Bronchial epithelial cell (primary cell): ENCODE data around the gene CD96. TPM values are rescaled to one million over a fixed set of nuclear protein-coding genes. Genes with fewer than 3 reads are reported as not detected.

Experiments used
- DNase-seq: peaks from one replicate; pipeline ENCODE4 v3.0.0-alpha.2; 2010; ENCODE audit warnings: low read depth
- FAIRE-seq: peaks from 2 replicates; lab custom pipeline; 2011; peaks lifted over from hg19 to GRCh38; lab: Jason Lieb, UNC
- H3K27me3 ChIP-seq: 2 replicates; pipeline ENCODE4 v1.5.1; 2011; ENCODE audit warnings: low read length; ENCODE audit not compliant: control insufficient read depth, insufficient read depth
- H3K36me3 ChIP-seq: 2 replicates; pipeline ENCODE4 v1.5.1; 2011; ENCODE audit warnings: low read length; ENCODE audit not compliant: control insufficient read depth, insufficient read depth
- H3K4me3 ChIP-seq: 2 replicates; pipeline ENCODE4 v1.5.1; 2011; ENCODE audit warnings: mild to moderate bottlenecking, low read depth, low read length, control low read depth
- CTCF ChIP-seq: IDR thresholded peaks from 2 replicates; pipeline ENCODE4 v1.5.1; 2011; ENCODE audit warnings: mild to moderate bottlenecking, moderate library complexity, low read length, control low read depth, inconsistent platforms; ENCODE audit not compliant: insufficient read depth, severe bottlenecking
- total RNA-seq: library from RNA; depleted of rRNA; stranded (reverse); fragments of >200 nt; gene quantifications from 2 replicates; pipeline ENCODE4 v1.2.1, GENCODE V29; 2014

Gene CD96
- total RNA-seq, 1 donor from 2014 or later, result not detected

DNA sequence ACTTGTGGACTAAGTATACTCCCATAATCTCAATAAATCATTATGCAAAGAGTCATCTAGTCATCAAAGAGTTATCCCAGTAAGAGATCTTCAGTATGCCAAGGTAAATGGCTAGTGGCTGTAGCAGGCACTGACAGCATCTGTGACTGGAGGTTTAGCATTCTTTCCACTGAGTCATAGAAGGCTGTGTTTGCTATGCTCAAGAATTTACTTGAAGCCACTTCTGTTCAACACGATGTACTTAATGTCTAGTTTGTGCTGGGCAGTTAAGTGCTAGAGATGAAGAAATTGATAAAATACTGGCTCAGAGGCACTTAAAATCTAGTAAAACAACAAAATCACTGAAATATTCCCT lies 40.1 kb downstream of the CD96 start:
- Histone ChIP-seq H3K4me3 (no peak overlapping the region), H3K36me3 (no peaks in the 10 kb centered on the region), H3K27me3 (no peaks in the 10 kb centered on the region)
- no peak for FAIRE-seq
- peak; percentile 94 for DNase-seq
- TF ChIP-seq CTCF, result no peak

- peak; percentile 47 for DNase-seq
- no peak for FAIRE-seq
- no peak overlapping the region for H3K4me3 ChIP-seq
- no peak for TF ChIP-seq CTCF
- no peaks in the 10 kb centered on the region for H3K36me3 ChIP-seq
- no peaks in the 10 kb centered on the region for H3K27me3 ChIP-seq
These were observed 42.7 kb downstream of the CD96 start for GRCh38 chr3:111584744-111585143.

DNA sequence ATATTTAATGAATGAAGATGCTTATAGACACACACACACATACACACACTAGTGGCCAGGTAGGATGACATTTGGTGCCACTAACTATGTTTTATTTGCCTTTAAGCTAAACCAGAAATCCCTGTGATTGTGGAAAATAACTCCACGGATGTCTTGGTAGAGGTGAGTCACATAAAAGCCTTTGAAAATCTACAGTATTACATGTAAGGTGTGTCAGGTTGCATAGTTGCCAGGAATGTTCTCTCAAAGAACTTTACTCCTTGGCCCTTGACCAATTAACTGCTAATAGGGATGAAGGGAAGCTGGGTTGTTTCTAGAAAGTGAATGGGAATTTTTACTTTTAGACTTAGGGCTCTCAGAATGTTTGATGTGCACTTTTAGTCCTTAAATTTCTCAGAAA lies 43.2 kb downstream of the CD96 start:
- Histone ChIP-seq H3K4me3 (no peak overlapping the region), H3K36me3 (no peaks in the 10 kb centered on the region), H3K27me3 (no peaks in the 10 kb centered on the region)
- FAIRE-seq (no peak), DNase-seq (peak; percentile 93)
- TF ChIP-seq CTCF, result no peak

DNA sequence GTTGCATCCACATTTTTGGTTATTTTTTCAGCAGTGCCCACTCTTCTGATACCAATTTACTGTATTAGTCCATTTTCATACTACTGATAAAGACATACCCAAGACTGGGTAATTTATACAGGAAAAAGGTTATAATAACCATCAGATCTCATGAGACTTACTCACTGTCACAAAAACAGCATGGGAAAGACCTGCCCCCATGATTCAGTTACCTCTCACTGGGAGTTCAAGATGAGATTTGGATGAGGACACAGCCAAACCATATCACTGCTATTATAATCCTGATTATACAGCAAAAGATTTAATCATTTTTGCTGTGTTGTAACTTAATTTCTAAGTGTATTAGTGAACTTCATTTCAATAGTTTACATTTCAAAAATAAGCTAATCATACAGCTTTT lies 46.5 kb downstream of the CD96 start:
- no peak for FAIRE-seq
- Histone ChIP-seq H3K4me3 (no peak overlapping the region), H3K27me3 (no peaks in the 10 kb centered on the region), H3K36me3 (no peaks in the 10 kb centered on the region)
- TF ChIP-seq CTCF, result no peak
- DNase-seq, result peak; percentile 72

DNA sequence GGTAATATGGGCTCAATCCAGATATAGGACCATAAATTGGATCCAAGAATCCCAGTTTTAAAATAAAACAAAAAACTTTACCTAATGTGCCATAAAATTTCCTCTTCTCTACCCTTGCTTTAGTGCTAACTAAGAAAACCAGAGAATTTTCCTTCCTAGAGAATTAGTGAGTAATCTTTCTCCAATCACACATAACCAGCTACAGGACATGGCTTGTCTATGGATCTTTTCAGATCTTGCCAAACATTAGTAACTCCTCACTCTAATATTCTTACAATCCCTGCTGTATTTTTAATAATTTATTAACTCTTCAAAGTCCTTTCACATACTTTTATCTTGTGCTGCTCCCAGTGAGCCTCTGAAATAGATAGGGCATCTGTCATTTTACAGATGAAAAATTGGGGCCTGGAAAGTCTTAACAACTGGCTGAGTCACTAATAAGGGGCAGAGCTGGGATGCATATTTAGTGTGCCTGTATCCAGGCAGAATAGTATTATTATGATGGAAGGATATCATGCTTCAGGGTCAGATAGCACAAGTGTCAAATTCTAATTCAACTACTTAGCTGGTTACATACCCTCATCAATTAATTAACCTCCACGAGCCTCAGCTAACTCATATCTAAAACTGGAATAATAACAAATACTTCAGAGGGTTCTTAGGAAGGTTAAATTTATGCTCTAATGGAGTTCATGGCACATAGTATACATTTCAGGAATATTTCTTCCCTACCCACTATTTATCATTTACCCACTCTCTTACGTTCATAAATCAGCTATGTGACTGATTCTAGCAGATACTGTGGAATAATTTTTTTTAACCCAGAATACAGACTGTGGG lies 47.5 kb downstream of the CD96 start:
- H3K4me3 ChIP-seq, result no peak overlapping the region
- FAIRE-seq, result no peak
- DNase-seq, result peak; percentile 83
- H3K27me3 ChIP-seq, result no peaks in the 10 kb centered on the region
- no peaks in the 10 kb centered on the region for H3K36me3 ChIP-seq
- no peak for TF ChIP-seq CTCF

DNA sequence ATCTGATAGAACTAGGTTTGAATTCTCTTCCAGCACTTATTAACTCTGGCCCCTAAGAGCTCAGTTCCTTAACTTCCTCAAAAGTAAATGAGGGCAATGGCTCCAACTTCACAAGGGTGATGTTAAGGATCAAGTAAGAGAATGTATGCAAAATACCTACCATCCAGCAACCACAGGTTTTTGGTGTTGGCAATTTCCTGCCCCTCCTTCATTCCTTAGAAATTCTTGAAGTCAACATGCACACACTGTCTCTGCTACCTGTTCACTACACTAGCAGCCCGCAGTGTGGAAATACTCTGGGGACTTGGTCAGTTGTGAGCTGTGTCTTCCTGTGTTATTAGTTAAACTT lies 48.1 kb downstream of the CD96 start:
- DNase-seq, result peak; percentile 68
- no peak for FAIRE-seq
- Histone ChIP-seq H3K27me3 (no peaks in the 10 kb centered on the region), H3K36me3 (no peaks in the 10 kb centered on the region), H3K4me3 (no peak overlapping the region)
- TF ChIP-seq CTCF, result no peak
